CD14-positive monocyte (primary cell): Measurements from ENCODE around the gene CYP46A1. TPM values are rescaled to one million over a fixed set of nuclear protein-coding genes. Genes with fewer than 3 reads are reported as not detected.

Source experiments
- DNase-seq, 3 donors: peaks; one replicate each; pipeline ENCODE4 v3.0.0-alpha.2; 2011 to 2022
- H2AFZ ChIP-seq: 2 replicates; pipeline ENCODE4 v1.6.0; 2012; ENCODE audit warnings: mild to moderate bottlenecking, low read depth, low read length, inconsistent platforms; ENCODE audit not compliant: insufficient read depth, poor library complexity, severe bottlenecking
- H3K27ac ChIP-seq, 2 donors: 1 replicate in 1 of 2; 2 replicates in 1 of 2; pipeline ENCODE4 v1.5.1; 2012 to 2013; ENCODE audit warnings: low read length in 2 of 2, control low read depth in 1 of 2, inconsistent platforms in 1 of 2, low read depth in 1 of 2, mild to moderate bottlenecking in 1 of 2
- H3K27me3 ChIP-seq, 2 donors: one replicate each; pipeline versions ENCODE4 v1.6.0 to v1.6.1; 2011 to 2013; ENCODE audit warnings: low read length in 2 of 2; ENCODE audit not compliant: control insufficient read depth in 2 of 2, insufficient read depth in 2 of 2
- H3K36me3 ChIP-seq, 2 donors: replicated peaks in 1 of 2; 1 replicate in 1 of 2; 2 replicates in 1 of 2; pipeline versions ENCODE4 v1.5.1 to v1.6.1; 2012 to 2013; ENCODE audit warnings: low read length in 2 of 2, control low read depth in 1 of 2, inconsistent platforms in 1 of 2, mild to moderate bottlenecking in 1 of 2; ENCODE audit not compliant: insufficient read depth in 2 of 2, control insufficient read depth in 1 of 2
- H3K4me1 ChIP-seq, 2 donors: 1 replicate in 1 of 2; 2 replicates in 1 of 2; pipeline versions ENCODE4 v1.5.1 to v1.6.1; 2012 to 2013; ENCODE audit warnings: low read length in 2 of 2, control low read depth in 1 of 2, inconsistent platforms in 1 of 2, mild to moderate bottlenecking in 1 of 2, moderate library complexity in 1 of 2; ENCODE audit not compliant: insufficient read depth in 2 of 2, control insufficient read depth in 1 of 2
- H3K4me2 ChIP-seq: replicated peaks from 2 replicates; pipeline ENCODE3; 2012; ENCODE audit warnings: low read length, moderate library complexity, mild to moderate bottlenecking; ENCODE audit not compliant: poor library complexity, severe bottlenecking; ENCODE audit errors: extremely low read depth
- H3K4me3 ChIP-seq, 3 experiments: fragments of 200-600 bp in 1 of 3; sonication (generic) in 1 of 3; replicated peaks in 1 of 3; 1 replicate in 2 of 3; 2 replicates in 1 of 3; pipeline ENCODE4 v1.5.1; 2011 to 2013; ENCODE audit warnings: low read length in 3 of 3, mild to moderate bottlenecking in 3 of 3, control low read depth in 2 of 3, low read depth in 2 of 3, inconsistent platforms in 1 of 3, moderate library complexity in 1 of 3
- H3K79me2 ChIP-seq: 2 replicates; pipeline ENCODE4 v1.6.0; 2012; ENCODE audit warnings: mild to moderate bottlenecking, control low read depth, inconsistent platforms, low read length, moderate library complexity; ENCODE audit not compliant: insufficient read depth
- H3K9ac ChIP-seq: 2 replicates; pipeline ENCODE4 v1.6.0; 2017; ENCODE audit warnings: low read length, mild to moderate bottlenecking; ENCODE audit not compliant: insufficient read depth, poor library complexity, severe bottlenecking
- H3K9me3 ChIP-seq, 2 donors: replicated peaks in 1 of 2; 1 replicate in 1 of 2; 2 replicates in 1 of 2; pipeline versions ENCODE4 v1.5.1 to v1.6.1; 2012 to 2013; ENCODE audit warnings: low read length in 2 of 2, control low read depth in 1 of 2; ENCODE audit not compliant: control insufficient read depth in 1 of 2, insufficient read depth in 1 of 2
- H4K20me1 ChIP-seq: 2 replicates; pipeline ENCODE4 v1.6.0; 2012; ENCODE audit warnings: mild to moderate bottlenecking, low read length, control low read depth, moderate library complexity; ENCODE audit not compliant: insufficient read depth
- H3K27ac Mint-ChIP-seq, 7 donors: one replicate each; pipeline ENCODE4 v1.8.0; 2020; ENCODE audit warnings: mild to moderate bottlenecking in 7 of 7, mixed read lengths in 7 of 7, moderate library complexity in 6 of 7, inconsistent platforms in 2 of 7
- H3K27me3 Mint-ChIP-seq, 3 donors: one replicate each; pipeline ENCODE4 v1.8.0; 2021 to 2022; ENCODE audit warnings: low read depth in 3 of 3, mild to moderate bottlenecking in 3 of 3, mixed read lengths in 3 of 3, moderate library complexity in 3 of 3, inconsistent platforms in 1 of 3
- H3K36me3 Mint-ChIP-seq, 2 donors: one replicate each; pipeline ENCODE4 v1.8.0; 2020; ENCODE audit warnings: mixed read lengths in 2 of 2, inconsistent platforms in 1 of 2, mild to moderate bottlenecking in 1 of 2
- H3K4me1 Mint-ChIP-seq: one replicate; pipeline ENCODE4 v1.8.0; 2020; ENCODE audit warnings: mild to moderate bottlenecking, mixed read lengths
- H3K4me3 Mint-ChIP-seq, 2 donors: one replicate each; pipeline ENCODE4 v1.8.0; 2020; ENCODE audit warnings: mild to moderate bottlenecking in 2 of 2, mixed read lengths in 2 of 2, moderate library complexity in 1 of 2
- H3K9me3 Mint-ChIP-seq, 7 donors: one replicate each; pipeline ENCODE4 v1.8.0; 2020 to 2022; ENCODE audit warnings: mixed read lengths in 7 of 7, mild to moderate bottlenecking in 6 of 7, moderate library complexity in 6 of 7, inconsistent platforms in 2 of 7
- CTCF ChIP-seq: fragments of 200-600 bp; IDR thresholded peaks from one replicate; pipeline ENCODE4 v1.8.0; 2022; ENCODE audit warnings: antibody characterized with exemption, mild to moderate bottlenecking
- WGBS: methylation state at CpG from one replicate; pipeline ENCODE4 v1.1.5; 2013; ENCODE audit warnings: missing lambda C conversion rate; ENCODE audit not compliant: insufficient coverage; 5-methylcytosine and 5-hydroxymethylcytosine counted together
- intact Hi-C, 2 donors: fragments of 100-400 bp; cut with micrococcal nuclease; formaldehyde crosslinking; loops; one replicate each; pipeline versions ENCODE4 v1.15.0 to v1.15.1; 2023
- polyA plus RNA-seq, 3 donors: library from polyadenylated mRNA; depleted of rRNA in 1 of 3; unstranded in 2 of 3; stranded (reverse) in 1 of 3; fragments of 300-500 nt in 2 of 3; fragments of >200 nt in 1 of 3; fragmentation: Illumina TruSeq in 2 of 3; gene quantifications; 1 replicate in 2 of 3; 2 replicates in 1 of 3; pipeline ENCODE4 v1.2.3, GENCODE V29; 2012 to 2021

The CYP46A1 gene
- polyA plus RNA-seq, 3 donors: not detected

- no peak overlapping the region for H2AFZ ChIP-seq
- Mint-ChIP-seq H3K36me3 (no peaks in the 10 kb centered on the region), H3K9me3 (peaks cover 0 to 1% (median 0%) of the 10 kb centered on the region in 7 donors), H3K27ac (no peak overlapping the region), H3K27me3 (peaks cover 35 to 57% (median 44%) of the 10 kb centered on the region in 3 donors), H3K4me3 (no peak overlapping the region), H3K4me1 (no peaks in the 10 kb centered on the region)
- H3K27ac ChIP-seq: no peak overlapping the region
- no peak overlapping the region for H3K4me2 ChIP-seq
- DNase-seq: no peak
- no peaks in the 10 kb centered on the region for H3K4me1 ChIP-seq
- H4K20me1 ChIP-seq: no peaks in the 10 kb centered on the region
- H3K27me3 ChIP-seq: peaks cover 4 to 31% of the 10 kb centered on the region in 2 donors
- no peaks in the 10 kb centered on the region for H3K36me3 ChIP-seq
- TF ChIP-seq CTCF: no peak
- no peaks in the 10 kb centered on the region for H3K9me3 ChIP-seq
- WGBS: 86% methylated on average over 11 of the region's 13 CpGs
- H3K9ac ChIP-seq: no peak overlapping the region
- H3K4me3 ChIP-seq: no peak overlapping the region
- intact Hi-C loops: no loop called here
- H3K79me2 ChIP-seq: no peaks in the 10 kb centered on the region
Observed at GRCh38 chr14:99735189-99736135, 51.4 kb downstream of the CYP46A1 start.

- Histone ChIP-seq H3K4me3 (no peak overlapping the region), H3K4me1 (no peaks in the 10 kb centered on the region), H3K9ac (no peak overlapping the region), H3K36me3 (no peaks in the 10 kb centered on the region), H3K27ac (no peak overlapping the region), H3K4me2 (no peak overlapping the region), H4K20me1 (no peaks in the 10 kb centered on the region), H3K9me3 (no peaks in the 10 kb centered on the region), H2AFZ (no peak overlapping the region), H3K79me2 (no peaks in the 10 kb centered on the region), H3K27me3 (peaks cover 4 to 26% of the 10 kb centered on the region in 2 donors)
- H3K9me3 Mint-ChIP-seq: peaks cover 0 to 1% (median 0%) of the 10 kb centered on the region in 7 donors
- 37% methylated on average over 8 of the region's 10 CpGs for WGBS
- peak overlapping the region in 1 of 2 donors; percentile 46 for H3K4me3 Mint-ChIP-seq
- intact Hi-C loops: no loop called here
- H3K27ac Mint-ChIP-seq: no peak overlapping the region
- H3K4me1 Mint-ChIP-seq: no peaks in the 10 kb centered on the region
- no peak for TF ChIP-seq CTCF
- no peak for DNase-seq
- no peaks in the 10 kb centered on the region for H3K36me3 Mint-ChIP-seq
- peaks cover 42 to 53% (median 44%) of the 10 kb centered on the region in 3 donors for H3K27me3 Mint-ChIP-seq
Observed at GRCh38 chr14:99736603-99737371, 52.7 kb downstream of the CYP46A1 start.
